Parathyroid adenoma (tissue), 2 donors: ENCODE measurements around the gene DYNC1I2.
A peak's percentile ranks its signal among the peaks of the same experiment; 100 is the strongest.

Source experiments
- H2AFZ ChIP-seq: fragments of 300-600 bp; sonication (generic); one replicate; pipeline ENCODE4 v1.7.0; 2017; ENCODE audit warnings: antibody characterized with exemption, mild to moderate bottlenecking
- H3K27ac ChIP-seq: fragments of 300-600 bp; sonication (generic); one replicate; pipeline ENCODE4 v1.7.0; 2017
- H3K27me3 ChIP-seq: fragments of 300-600 bp; sonication (generic); one replicate; pipeline ENCODE4 v1.7.0; 2017; ENCODE audit warnings: low read length; ENCODE audit not compliant: control insufficient read depth, insufficient read depth
- H3K36me3 ChIP-seq: fragments of 300-600 bp; sonication (generic); one replicate; pipeline ENCODE4 v1.7.0; 2017; ENCODE audit warnings: low read length; ENCODE audit not compliant: control insufficient read depth, insufficient read depth
- H3K4me1 ChIP-seq: fragments of 300-600 bp; sonication (generic); one replicate; pipeline ENCODE4 v1.7.0; 2017; ENCODE audit warnings: control low read depth
- H3K4me2 ChIP-seq: fragments of 300-600 bp; sonication (generic); one replicate; pipeline ENCODE4 v1.7.0; 2017; ENCODE audit warnings: low read length
- H3K4me3 ChIP-seq: fragments of 300-600 bp; sonication (generic); one replicate; pipeline ENCODE4 v1.7.0; 2017; ENCODE audit warnings: low read depth, low read length
- H3K79me2 ChIP-seq: fragments of 300-600 bp; sonication (generic); one replicate; pipeline ENCODE4 v1.7.0; 2017; ENCODE audit warnings: control low read depth
- H3K9ac ChIP-seq: fragments of 300-600 bp; sonication (generic); one replicate; pipeline ENCODE4 v1.7.0; 2017; ENCODE audit warnings: mild to moderate bottlenecking
- H3K9me3 ChIP-seq: fragments of 300-600 bp; sonication (generic); one replicate; pipeline ENCODE4 v1.7.0; 2017; ENCODE audit warnings: low read length; ENCODE audit not compliant: control insufficient read depth
- TF ChIP-seq, protein P1 (sequence below): fragments of 300-600 bp; sonication (generic); IDR thresholded peaks from one replicate; pipeline ENCODE4 v1.7.0; 2017; ENCODE audit warnings: antibody characterized with exemption, mild to moderate bottlenecking
- donor health status: primary hyperparathyroidism.

The DYNC1I2 gene

DNA sequence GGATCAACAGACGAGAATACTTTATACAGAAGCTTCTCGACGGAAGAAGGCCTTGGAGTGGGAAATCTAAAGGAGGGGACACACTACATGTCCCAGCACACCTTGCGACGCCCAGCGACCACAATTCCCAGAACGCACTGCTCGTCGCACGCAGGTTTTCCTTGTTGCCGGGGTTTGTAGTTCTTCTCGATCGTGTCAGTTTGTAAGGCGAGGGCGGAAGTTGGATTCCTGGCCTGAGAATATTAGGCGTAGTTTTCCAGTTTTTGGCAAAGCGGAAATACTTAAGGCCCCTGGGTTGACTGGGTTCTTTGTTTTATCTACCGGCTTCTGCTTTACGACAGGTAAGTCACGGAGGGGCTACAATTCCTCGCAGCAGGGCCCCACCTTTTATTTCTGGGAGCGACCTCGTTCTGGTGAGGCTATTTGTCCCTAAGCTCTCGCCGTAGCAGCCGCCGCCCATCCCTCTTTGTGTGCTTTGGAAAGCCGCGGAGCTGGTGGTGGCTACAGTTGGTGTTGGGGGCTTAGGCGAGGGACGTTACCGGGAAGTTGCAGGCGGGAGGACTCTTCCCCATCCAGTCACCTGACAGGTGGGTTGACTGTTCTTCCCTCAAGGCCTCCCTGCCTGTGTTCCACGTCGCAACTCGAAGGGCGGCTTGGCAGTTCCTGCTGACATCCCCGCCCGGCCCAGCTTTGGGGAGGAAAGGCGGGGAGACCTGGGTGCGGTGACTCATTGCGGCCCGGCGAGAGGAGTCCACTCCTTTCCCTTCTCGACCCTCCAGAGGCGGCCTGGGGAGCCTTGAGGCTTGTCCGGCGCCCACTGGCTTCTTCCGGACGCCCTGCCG lies at the start of gene DYNC1I2:
TSS of gene DYNC1I2 (plus strand) at position 183 of the 842 bp plus-strand sequence. CDS start 2,687 bp downstream, outside the sequence.
- Histone ChIP-seq H3K27ac (peak within 1 kb of the TSS; percentile 81), H3K27me3 (no peaks in the 10 kb centered on the region), H3K36me3 (no peaks in the 10 kb centered on the region), H3K4me2 (peak within 1 kb of the TSS; percentile 81), H3K9ac (no peak within 1 kb of the TSS), H2AFZ (peak within 1 kb of the TSS; percentile 91), H3K4me1 (peaks cover 4% of the 10 kb centered on the region), H3K79me2 (peaks cover 20% of the 10 kb centered on the region), H3K4me3 (peak within 1 kb of the TSS; percentile 91), H3K9me3 (no peaks in the 10 kb centered on the region)
- TF ChIP-seq, protein P1, sequence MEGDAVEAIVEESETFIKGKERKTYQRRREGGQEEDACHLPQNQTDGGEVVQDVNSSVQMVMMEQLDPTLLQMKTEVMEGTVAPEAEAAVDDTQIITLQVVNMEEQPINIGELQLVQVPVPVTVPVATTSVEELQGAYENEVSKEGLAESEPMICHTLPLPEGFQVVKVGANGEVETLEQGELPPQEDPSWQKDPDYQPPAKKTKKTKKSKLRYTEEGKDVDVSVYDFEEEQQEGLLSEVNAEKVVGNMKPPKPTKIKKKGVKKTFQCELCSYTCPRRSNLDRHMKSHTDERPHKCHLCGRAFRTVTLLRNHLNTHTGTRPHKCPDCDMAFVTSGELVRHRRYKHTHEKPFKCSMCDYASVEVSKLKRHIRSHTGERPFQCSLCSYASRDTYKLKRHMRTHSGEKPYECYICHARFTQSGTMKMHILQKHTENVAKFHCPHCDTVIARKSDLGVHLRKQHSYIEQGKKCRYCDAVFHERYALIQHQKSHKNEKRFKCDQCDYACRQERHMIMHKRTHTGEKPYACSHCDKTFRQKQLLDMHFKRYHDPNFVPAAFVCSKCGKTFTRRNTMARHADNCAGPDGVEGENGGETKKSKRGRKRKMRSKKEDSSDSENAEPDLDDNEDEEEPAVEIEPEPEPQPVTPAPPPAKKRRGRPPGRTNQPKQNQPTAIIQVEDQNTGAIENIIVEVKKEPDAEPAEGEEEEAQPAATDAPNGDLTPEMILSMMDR, result no peak

DNA sequence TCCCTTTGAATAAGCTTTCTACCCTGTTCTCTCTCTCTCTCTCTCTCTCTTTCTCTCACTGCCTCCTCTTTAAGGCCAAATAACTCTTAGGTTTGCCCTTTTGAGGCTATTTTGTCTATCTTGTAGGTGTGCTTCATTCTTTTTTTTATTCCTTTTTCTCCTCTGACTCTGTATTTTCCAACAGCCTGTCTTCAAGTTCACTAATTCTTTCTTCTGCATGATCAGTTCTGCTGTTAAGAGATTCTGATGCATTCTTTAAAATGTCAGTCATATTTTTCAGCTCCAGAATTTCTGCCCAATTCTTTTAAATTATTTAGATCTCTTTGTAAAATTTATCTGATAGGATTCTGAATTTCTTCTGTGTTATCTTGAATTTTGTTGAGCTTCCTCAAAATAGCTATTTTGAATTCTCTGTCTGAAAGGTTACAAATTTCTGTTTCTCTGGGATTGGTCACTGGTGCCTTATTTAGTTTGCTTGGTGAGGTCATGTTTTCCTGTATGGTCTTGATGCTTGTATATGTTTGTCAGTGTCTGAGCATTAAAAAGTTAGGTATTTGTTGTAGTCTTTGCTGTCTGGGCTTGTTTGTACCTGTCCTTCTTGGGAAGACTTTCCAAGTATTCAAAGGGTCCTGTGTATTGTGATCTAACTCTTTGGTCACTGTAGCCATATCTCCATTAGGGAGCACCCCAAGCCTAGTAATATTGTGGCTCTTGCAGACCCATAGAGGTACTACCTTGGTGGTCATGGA lies 35.4 kb upstream of the DYNC1I2 start:
- no peaks in the 10 kb centered on the region for H3K36me3 ChIP-seq
- no peak overlapping the region for H3K4me3 ChIP-seq
- H3K9me3 ChIP-seq, result no peaks in the 10 kb centered on the region
- no peak overlapping the region for H3K27ac ChIP-seq
- H3K4me1 ChIP-seq, result no peaks in the 10 kb centered on the region
- H2AFZ ChIP-seq, result no peak overlapping the region
- TF ChIP-seq, protein P1, result no peak
- no peaks in the 10 kb centered on the region for H3K79me2 ChIP-seq
- no peak overlapping the region for H3K9ac ChIP-seq
- H3K27me3 ChIP-seq, result no peaks in the 10 kb centered on the region
- H3K4me2 ChIP-seq, result no peak overlapping the region

DNA sequence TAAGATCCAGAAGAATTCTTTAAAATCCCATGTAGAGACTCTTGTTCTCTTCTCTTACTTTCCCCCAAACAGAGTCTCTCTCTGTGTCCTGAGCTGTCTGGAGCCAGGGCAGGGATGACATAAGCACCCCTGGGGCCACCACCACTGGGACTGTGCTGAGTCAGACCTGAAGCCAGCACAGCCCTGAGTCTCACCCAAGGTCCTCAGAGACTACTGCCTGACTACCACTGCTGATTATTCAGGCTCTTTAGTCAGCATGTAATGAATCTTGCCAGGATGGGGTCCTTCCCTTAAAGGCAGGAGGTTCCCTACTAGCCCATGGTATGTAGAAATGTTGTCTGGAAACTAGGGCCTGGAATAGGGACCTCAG lies 34.9 kb upstream of the DYNC1I2 start:
- TF ChIP-seq, protein P1, result no peak

DNA sequence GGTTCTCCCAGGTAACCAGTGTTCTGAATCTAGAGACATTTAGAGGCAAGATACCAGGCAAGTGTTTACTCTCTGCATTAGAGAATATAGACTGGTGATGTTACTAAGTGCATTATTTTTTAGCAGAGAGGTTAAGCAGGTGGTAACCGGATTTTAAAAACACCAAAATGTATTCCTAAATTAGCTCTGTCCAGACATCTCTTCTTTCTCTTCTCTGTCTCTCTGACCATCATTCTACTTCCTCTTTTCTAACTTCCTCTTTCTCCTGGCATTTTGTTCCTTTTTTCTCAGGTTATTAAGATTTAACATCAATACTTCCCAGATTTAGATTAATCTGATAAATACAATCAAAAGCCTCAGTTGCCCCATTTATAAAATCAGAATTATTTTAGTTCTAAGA lies 31.7 kb upstream of the DYNC1I2 start:
- H3K27me3 ChIP-seq, result no peaks in the 10 kb centered on the region
- H3K9me3 ChIP-seq, result no peaks in the 10 kb centered on the region
- no peak overlapping the region for H3K4me3 ChIP-seq
- H2AFZ ChIP-seq, result no peak overlapping the region
- no peaks in the 10 kb centered on the region for H3K79me2 ChIP-seq
- TF ChIP-seq, protein P1, result no peak
- no peaks in the 10 kb centered on the region for H3K4me1 ChIP-seq
- no peaks in the 10 kb centered on the region for H3K36me3 ChIP-seq
- no peak overlapping the region for H3K4me2 ChIP-seq
- no peak overlapping the region for H3K9ac ChIP-seq
- no peak overlapping the region for H3K27ac ChIP-seq

More for the DNA sequence above, 34.9 kb upstream of the DYNC1I2 start:
- no peak overlapping the region for H3K4me2 ChIP-seq
- no peaks in the 10 kb centered on the region for H3K36me3 ChIP-seq
- no peak overlapping the region for H3K4me3 ChIP-seq
- no peaks in the 10 kb centered on the region for H3K4me1 ChIP-seq
- no peaks in the 10 kb centered on the region for H3K27me3 ChIP-seq
- no peak overlapping the region for H2AFZ ChIP-seq
- no peaks in the 10 kb centered on the region for H3K79me2 ChIP-seq
- no peak overlapping the region for H3K27ac ChIP-seq
- H3K9me3 ChIP-seq, result no peaks in the 10 kb centered on the region
- H3K9ac ChIP-seq, result no peak overlapping the region
